ENCODE data around the gene AKR1B15.

- no peak for TF ChIP-seq CTCF (IDR thresholded peaks at IDR 0.05)
- TF ChIP-seq POLR2A (IDR thresholded peaks at IDR 0.05) = no peak
These were observed 70.0 kb downstream of the AKR1B15 start for GRCh38 chr7:134618756-134619530.

Measured in adrenal gland (tissue), 5 donors.